Trophoblast cell (in vitro differentiated cells and primary cell): Measurements from ENCODE around the gene MTHFD1L.

Experiments
- DNase-seq, 2 donors: peaks; one replicate each; pipeline ENCODE4 v3.0.0-alpha.2; 2016
- H2AFZ ChIP-seq: 2 replicates; pipeline ENCODE4 v1.6.1; 2013; ENCODE audit warnings: low read length, moderate library complexity, mild to moderate bottlenecking; ENCODE audit not compliant: insufficient read depth, poor library complexity
- H2AK5ac ChIP-seq: 2 replicates; pipeline ENCODE4 v1.6.1; 2013; ENCODE audit warnings: mild to moderate bottlenecking, low read length
- H2BK120ac ChIP-seq: 2 replicates; pipeline ENCODE4 v1.6.1; 2013; ENCODE audit warnings: low read length, mild to moderate bottlenecking, moderate library complexity; ENCODE audit not compliant: insufficient read depth, poor library complexity
- H2BK12ac ChIP-seq: 2 replicates; pipeline ENCODE4 v1.6.1; 2013; ENCODE audit warnings: mild to moderate bottlenecking, low read length, moderate library complexity
- H2BK5ac ChIP-seq: 2 replicates; pipeline ENCODE4 v1.6.1; 2013; ENCODE audit warnings: low read length, low read depth, moderate library complexity, mild to moderate bottlenecking; ENCODE audit not compliant: poor library complexity
- H3K14ac ChIP-seq: 2 replicates; pipeline ENCODE4 v1.6.1; 2013; ENCODE audit warnings: mild to moderate bottlenecking, low read length
- H3K18ac ChIP-seq: 2 replicates; pipeline ENCODE4 v1.6.1; 2013; ENCODE audit warnings: mild to moderate bottlenecking, low read length
- H3K23ac ChIP-seq: 2 replicates; pipeline ENCODE4 v1.6.1; 2013; ENCODE audit warnings: low read length
- H3K27ac ChIP-seq: 2 replicates; pipeline ENCODE4 v1.5.1; 2013; ENCODE audit warnings: low read depth, mild to moderate bottlenecking, inconsistent platforms, low read length, moderate library complexity
- H3K27me3 ChIP-seq: 2 replicates; pipeline ENCODE4 v1.6.1; 2013; ENCODE audit warnings: inconsistent platforms, mild to moderate bottlenecking, low read length, moderate library complexity; ENCODE audit not compliant: insufficient read depth
- H3K36me3 ChIP-seq, 2 experiments: 1 replicate in 1 of 2; 2 replicates in 1 of 2; pipeline ENCODE4 v1.6.1; 2013; ENCODE audit warnings: low read length in 2 of 2, mild to moderate bottlenecking in 2 of 2, moderate library complexity in 1 of 2; ENCODE audit not compliant: insufficient read depth in 2 of 2, control insufficient read depth in 1 of 2
- H3K4ac ChIP-seq: 2 replicates; pipeline ENCODE4 v1.6.1; 2013; ENCODE audit warnings: low read depth, mild to moderate bottlenecking, low read length, moderate library complexity
- H3K4me1 ChIP-seq, 2 experiments: 1 replicate in 1 of 2; 2 replicates in 1 of 2; pipeline ENCODE4 v1.6.1; 2013; ENCODE audit warnings: low read length in 2 of 2, mild to moderate bottlenecking in 2 of 2, moderate library complexity in 1 of 2; ENCODE audit not compliant: insufficient read depth in 2 of 2, control insufficient read depth in 1 of 2
- H3K4me2 ChIP-seq: 2 replicates; pipeline ENCODE4 v1.6.1; 2013; ENCODE audit warnings: inconsistent platforms, mild to moderate bottlenecking, low read length, moderate library complexity
- H3K4me3 ChIP-seq: 2 replicates; pipeline ENCODE4 v1.5.1; 2013; ENCODE audit warnings: mild to moderate bottlenecking, low read depth, low read length, inconsistent platforms
- H3K79me1 ChIP-seq: one replicate; pipeline ENCODE4 v1.6.1; 2013; ENCODE audit warnings: low read length
- H3K79me2 ChIP-seq: 2 replicates; pipeline ENCODE4 v1.6.1; 2013; ENCODE audit warnings: low read length, mild to moderate bottlenecking; ENCODE audit not compliant: control insufficient read depth, insufficient read depth, poor library complexity
- H3K9ac ChIP-seq: 2 replicates; pipeline ENCODE4 v1.6.1; 2013; ENCODE audit warnings: mild to moderate bottlenecking, low read length
- H3K9me3 ChIP-seq: 2 replicates; pipeline ENCODE4 v1.6.1; 2013; ENCODE audit warnings: low read depth, mild to moderate bottlenecking, control low read depth, inconsistent platforms, low read length; ENCODE audit not compliant: insufficient read depth
- H4K12ac ChIP-seq: 2 replicates; pipeline ENCODE4 v1.6.1; 2013; ENCODE audit warnings: low read depth, mild to moderate bottlenecking, low read length, moderate library complexity
- H4K8ac ChIP-seq: 2 replicates; pipeline ENCODE4 v1.6.1; 2013; ENCODE audit warnings: low read depth, mild to moderate bottlenecking, low read length, moderate library complexity
- H4K91ac ChIP-seq: one replicate; pipeline ENCODE4 v1.6.1; 2013; ENCODE audit warnings: low read depth, mild to moderate bottlenecking, low read length, moderate library complexity
- WGBS: extraction: QIAGEN DNeasy Blood & Tissue Kit; methylation state at CpG from one replicate; pipeline ENCODE4 v1.1.7; 2013; ENCODE audit warnings: missing lambda C conversion rate; ENCODE audit not compliant: insufficient read length, insufficient coverage; ENCODE audit errors: extremely low coverage; 5-methylcytosine and 5-hydroxymethylcytosine counted together

Gene MTHFD1L

GRCh38 chr6:151142676-151143075, 277.2 kb downstream of the MTHFD1L start:
- Histone ChIP-seq H4K8ac (no peak overlapping the region), H2AFZ (no peak overlapping the region), H3K4me2 (no peak overlapping the region), H3K27ac (no peak overlapping the region), H3K9me3 (no peaks in the 10 kb centered on the region), H2BK5ac (no peak overlapping the region), H3K14ac (no peak overlapping the region), H4K91ac (no peak overlapping the region), H3K4me1 (no peaks in the 10 kb centered on the region), H2BK120ac (no peak overlapping the region), H3K9ac (no peak overlapping the region), H4K12ac (no peak overlapping the region), H3K4ac (no peak overlapping the region), H3K27me3 (no peaks in the 10 kb centered on the region), H3K36me3 (no peaks in the 10 kb centered on the region), H3K79me2 (no peaks in the 10 kb centered on the region), H3K18ac (no peak overlapping the region), H2AK5ac (no peak overlapping the region), H2BK12ac (no peak overlapping the region), H3K23ac (no peak overlapping the region), H3K4me3 (no peak overlapping the region), H3K79me1 (no peaks in the 10 kb centered on the region)
- no peak for DNase-seq
- no CpG with 5 or more reads among the region's 5 CpGs for WGBS

- Histone ChIP-seq H2BK120ac (no peak overlapping the region), H3K23ac (no peak overlapping the region), H3K9ac (no peak overlapping the region), H3K18ac (no peak overlapping the region), H3K14ac (no peak overlapping the region), H4K8ac (no peak overlapping the region), H3K4me2 (no peak overlapping the region), H2AFZ (no peak overlapping the region), H3K4me1 (no peaks in the 10 kb centered on the region), H3K9me3 (no peaks in the 10 kb centered on the region), H3K79me1 (no peaks in the 10 kb centered on the region), H2BK5ac (no peak overlapping the region), H4K12ac (no peak overlapping the region), H3K27me3 (no peaks in the 10 kb centered on the region), H3K27ac (no peak overlapping the region), H3K36me3 (no peaks in the 10 kb centered on the region), H4K91ac (no peak overlapping the region), H3K4ac (no peak overlapping the region), H2BK12ac (no peak overlapping the region), H3K79me2 (no peaks in the 10 kb centered on the region), H3K4me3 (no peak overlapping the region), H2AK5ac (no peak overlapping the region)
- no peak for DNase-seq
- no CpG with 5 or more reads among the region's 4 CpGs for WGBS
Measured at GRCh38 chr6:151143337-151143736, 277.8 kb downstream of the MTHFD1L start.

GRCh38 chr6:151143806-151144205, 278.3 kb downstream of the MTHFD1L start:
- H4K91ac ChIP-seq, result no peak overlapping the region
- H4K12ac ChIP-seq, result no peak overlapping the region
- H3K18ac ChIP-seq, result no peak overlapping the region
- no CpG with 5 or more reads among the region's 6 CpGs for WGBS
- H3K14ac ChIP-seq, result no peak overlapping the region
- no peak overlapping the region for H2BK5ac ChIP-seq
- no peak for DNase-seq
- no peak overlapping the region for H3K23ac ChIP-seq
- H3K79me1 ChIP-seq, result no peaks in the 10 kb centered on the region
- no peak overlapping the region for H2AK5ac ChIP-seq
- no peaks in the 10 kb centered on the region for H3K36me3 ChIP-seq
- no peak overlapping the region for H2AFZ ChIP-seq
- no peak overlapping the region for H3K4me2 ChIP-seq
- no peaks in the 10 kb centered on the region for H3K79me2 ChIP-seq
- H4K8ac ChIP-seq, result no peak overlapping the region
- no peaks in the 10 kb centered on the region for H3K9me3 ChIP-seq
- no peak overlapping the region for H2BK12ac ChIP-seq
- no peak overlapping the region for H3K4ac ChIP-seq
- H3K27ac ChIP-seq, result no peak overlapping the region
- no peak overlapping the region for H3K9ac ChIP-seq
- no peak overlapping the region for H2BK120ac ChIP-seq
- no peaks in the 10 kb centered on the region for H3K27me3 ChIP-seq
- H3K4me1 ChIP-seq, result no peaks in the 10 kb centered on the region
- no peak overlapping the region for H3K4me3 ChIP-seq

GRCh38 chr6:151147118-151147832, 281.8 kb downstream of the MTHFD1L start:
- Histone ChIP-seq H2AK5ac (no peak overlapping the region), H3K18ac (no peak overlapping the region), H3K23ac (no peak overlapping the region), H4K12ac (no peak overlapping the region), H2BK120ac (no peak overlapping the region), H4K91ac (no peak overlapping the region), H3K9ac (no peak overlapping the region), H2AFZ (no peak overlapping the region), H3K4me2 (no peak overlapping the region), H4K8ac (no peak overlapping the region), H2BK5ac (no peak overlapping the region), H3K9me3 (peaks cover 3% of the 10 kb centered on the region), H3K79me2 (no peaks in the 10 kb centered on the region), H3K4me1 (no peaks in the 10 kb centered on the region), H3K27ac (no peak overlapping the region), H3K27me3 (no peaks in the 10 kb centered on the region), H3K14ac (no peak overlapping the region), H2BK12ac (no peak overlapping the region), H3K36me3 (no peaks in the 10 kb centered on the region), H3K4me3 (no peak overlapping the region), H3K4ac (no peak overlapping the region), H3K79me1 (no peaks in the 10 kb centered on the region)
- WGBS, result no CpG with 5 or more reads among the region's 14 CpGs
- no peak for DNase-seq
